ENCODE data around the gene SLC8A2.

The SLC8A2 gene

DNA sequence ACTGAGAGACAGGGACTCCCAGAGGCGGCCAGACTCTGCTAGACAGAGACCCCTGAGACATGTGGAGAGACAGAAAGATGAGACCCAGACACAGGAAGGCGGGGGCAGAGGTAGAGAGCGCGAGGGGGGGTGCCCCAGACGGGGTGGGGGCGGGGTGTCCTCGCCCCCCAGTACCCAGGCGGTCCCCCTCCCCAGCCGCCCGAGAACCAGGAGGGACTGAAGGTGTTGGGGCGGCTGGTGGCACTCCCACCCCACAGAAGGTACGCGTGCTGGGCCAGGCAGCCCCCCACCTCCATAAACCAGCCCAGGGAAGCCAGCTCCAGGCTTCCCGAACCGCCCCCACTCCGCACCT lies 336 bp downstream of the SLC8A2 start:
- TF ChIP-seq, protein P1, sequence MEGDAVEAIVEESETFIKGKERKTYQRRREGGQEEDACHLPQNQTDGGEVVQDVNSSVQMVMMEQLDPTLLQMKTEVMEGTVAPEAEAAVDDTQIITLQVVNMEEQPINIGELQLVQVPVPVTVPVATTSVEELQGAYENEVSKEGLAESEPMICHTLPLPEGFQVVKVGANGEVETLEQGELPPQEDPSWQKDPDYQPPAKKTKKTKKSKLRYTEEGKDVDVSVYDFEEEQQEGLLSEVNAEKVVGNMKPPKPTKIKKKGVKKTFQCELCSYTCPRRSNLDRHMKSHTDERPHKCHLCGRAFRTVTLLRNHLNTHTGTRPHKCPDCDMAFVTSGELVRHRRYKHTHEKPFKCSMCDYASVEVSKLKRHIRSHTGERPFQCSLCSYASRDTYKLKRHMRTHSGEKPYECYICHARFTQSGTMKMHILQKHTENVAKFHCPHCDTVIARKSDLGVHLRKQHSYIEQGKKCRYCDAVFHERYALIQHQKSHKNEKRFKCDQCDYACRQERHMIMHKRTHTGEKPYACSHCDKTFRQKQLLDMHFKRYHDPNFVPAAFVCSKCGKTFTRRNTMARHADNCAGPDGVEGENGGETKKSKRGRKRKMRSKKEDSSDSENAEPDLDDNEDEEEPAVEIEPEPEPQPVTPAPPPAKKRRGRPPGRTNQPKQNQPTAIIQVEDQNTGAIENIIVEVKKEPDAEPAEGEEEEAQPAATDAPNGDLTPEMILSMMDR (conservative IDR thresholded peaks at IDR 0.05; ENCODE audit: low read depth, low read length), result no peak
- no peak for DNase-seq (ENCODE audit: low read depth)
- H3K4me3 ChIP-seq (ENCODE audit: low read depth, low read length), result no peak overlapping the region

DNA sequence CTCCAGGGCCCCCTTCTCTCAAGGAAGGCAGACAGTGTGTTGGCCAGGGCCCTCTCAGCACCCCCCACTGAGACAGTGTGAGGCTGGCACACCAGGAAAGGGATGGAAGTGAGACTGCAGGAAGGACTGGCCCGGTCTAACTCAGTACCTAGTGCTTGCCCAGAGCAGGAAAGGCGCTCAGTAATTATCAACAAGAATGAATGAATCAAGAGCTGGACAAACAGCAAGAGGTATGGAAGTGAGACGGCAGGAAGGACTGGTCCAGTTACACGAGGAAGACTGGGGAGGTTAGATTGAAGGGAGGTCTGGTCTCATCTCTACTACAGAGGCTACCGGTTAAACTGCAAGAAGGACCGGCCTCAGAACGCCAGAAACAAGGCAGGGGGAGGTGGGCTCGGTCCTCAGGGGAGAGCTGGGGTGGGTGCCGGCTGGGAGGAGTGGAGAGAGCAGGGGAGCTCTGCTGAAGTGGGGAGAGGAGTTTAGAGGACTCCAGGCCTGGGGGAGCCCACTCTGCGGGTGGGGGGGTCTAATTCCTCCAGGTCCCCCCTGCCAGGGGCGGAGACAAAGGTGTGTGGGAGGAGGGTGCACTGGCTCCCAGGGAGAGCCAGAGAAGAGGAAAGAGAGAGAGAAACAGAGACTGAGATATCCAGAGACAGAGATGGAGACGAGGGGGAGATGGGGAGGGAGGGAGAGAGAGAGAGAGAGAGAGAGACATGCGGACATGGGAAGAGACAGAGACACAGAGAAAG lies 1.1 kb downstream of the SLC8A2 start:
- no peak for DNase-seq (ENCODE audit: low read depth)
- TF ChIP-seq, protein P1 (conservative IDR thresholded peaks at IDR 0.05; ENCODE audit: low read depth, low read length), result no peak
- H3K4me3 ChIP-seq (ENCODE audit: low read depth, low read length), result no peak overlapping the region

DNA sequence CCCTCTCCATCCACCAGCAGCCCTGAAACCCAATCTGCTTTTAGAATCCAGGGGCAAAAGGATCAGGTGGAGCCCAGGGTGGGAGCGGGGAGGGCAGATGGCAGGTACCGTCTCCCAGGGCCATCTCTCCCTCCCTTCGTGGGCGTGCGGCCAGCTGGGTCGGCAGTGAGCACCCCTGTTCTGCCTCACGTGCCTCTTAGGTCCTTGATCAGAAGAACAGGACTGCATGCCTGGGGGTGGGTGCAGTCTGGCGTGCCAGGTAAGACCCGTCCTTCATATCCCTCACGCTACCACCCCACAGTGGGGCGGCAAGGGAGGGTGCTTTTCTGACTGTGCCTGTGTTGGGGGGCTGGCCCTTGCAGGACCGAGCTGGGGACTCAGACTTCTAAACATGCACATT lies 2.0 kb downstream of the SLC8A2 start:
- TF ChIP-seq, protein P1 (conservative IDR thresholded peaks at IDR 0.05; ENCODE audit: low read depth, low read length), result no peak
- no peak for DNase-seq (ENCODE audit: low read depth)
- H3K4me3 ChIP-seq (ENCODE audit: low read depth, low read length), result no peak overlapping the region

DNA sequence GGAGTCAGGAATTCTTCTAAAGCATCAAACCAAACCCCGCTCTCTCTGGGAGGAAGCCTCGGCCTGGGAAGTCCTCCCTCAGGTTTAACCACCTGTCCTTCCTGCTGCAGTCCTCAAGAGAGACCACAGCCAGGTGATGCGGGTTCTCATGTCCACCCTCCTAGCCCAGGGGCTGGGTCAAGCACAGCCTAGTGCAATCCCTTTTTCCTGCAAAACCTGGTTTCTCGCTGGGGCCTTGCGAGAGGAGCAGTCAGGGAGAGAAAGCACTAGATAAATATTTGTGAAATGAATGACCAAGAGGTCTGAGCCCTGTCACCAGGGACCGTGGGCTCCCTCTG lies 2.4 kb downstream of the SLC8A2 start:
- no peak overlapping the region for H3K4me3 ChIP-seq (ENCODE audit: low read depth, low read length)
- DNase-seq (ENCODE audit: low read depth), result no peak
- TF ChIP-seq, protein P1 (conservative IDR thresholded peaks at IDR 0.05; ENCODE audit: low read depth, low read length), result no peak

DNA sequence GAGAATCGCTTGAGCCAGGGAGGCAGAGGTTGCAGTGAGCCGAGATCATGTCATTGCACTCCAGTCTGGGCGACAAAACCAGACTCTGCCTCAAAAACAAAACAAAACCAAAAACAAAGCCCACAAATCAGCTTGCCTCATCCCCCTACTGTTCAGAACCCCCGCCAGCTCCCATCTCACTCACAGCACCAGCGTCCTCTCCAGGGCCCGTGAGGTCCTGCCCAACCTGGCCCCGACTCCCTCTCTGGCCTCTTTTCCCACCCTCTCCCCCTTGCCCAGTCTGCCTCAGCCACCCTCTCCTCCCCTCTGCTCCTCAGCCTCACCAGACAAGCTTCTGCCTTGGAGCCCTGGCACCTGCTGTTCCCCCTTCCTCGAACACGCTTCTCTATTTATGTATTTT lies 3.8 kb downstream of the SLC8A2 start:
- no peak for DNase-seq (ENCODE audit: low read depth)
- no peak overlapping the region for H3K4me3 ChIP-seq (ENCODE audit: low read depth, low read length)
- TF ChIP-seq, protein P1 (conservative IDR thresholded peaks at IDR 0.05; ENCODE audit: low read depth, low read length), result no peak

DNA sequence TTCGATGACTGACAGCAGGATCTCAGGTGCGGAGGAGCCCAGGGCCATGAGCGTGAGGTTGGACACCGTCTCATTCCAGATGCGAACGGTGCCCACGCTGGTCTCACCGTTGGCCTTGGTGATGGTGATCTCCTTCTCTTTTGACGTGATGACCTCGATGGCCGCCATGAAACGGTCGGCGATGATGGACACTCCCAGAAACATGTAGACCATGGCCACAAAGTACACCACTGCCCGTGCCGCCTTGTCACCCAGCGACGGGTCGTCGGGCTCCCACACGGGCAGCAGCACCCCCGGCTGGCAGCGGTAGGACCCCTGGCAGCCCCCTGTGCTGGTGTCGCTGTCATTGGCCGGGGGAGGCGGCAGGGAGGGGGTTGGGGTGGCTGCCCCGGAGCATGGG lies 5.7 kb downstream of the SLC8A2 start:
- TF ChIP-seq, protein P1 (conservative IDR thresholded peaks at IDR 0.05; ENCODE audit: low read depth, low read length), result no peak
- no peak for DNase-seq (ENCODE audit: low read depth)
- no peak overlapping the region for H3K4me3 ChIP-seq (ENCODE audit: low read depth, low read length)

DNA sequence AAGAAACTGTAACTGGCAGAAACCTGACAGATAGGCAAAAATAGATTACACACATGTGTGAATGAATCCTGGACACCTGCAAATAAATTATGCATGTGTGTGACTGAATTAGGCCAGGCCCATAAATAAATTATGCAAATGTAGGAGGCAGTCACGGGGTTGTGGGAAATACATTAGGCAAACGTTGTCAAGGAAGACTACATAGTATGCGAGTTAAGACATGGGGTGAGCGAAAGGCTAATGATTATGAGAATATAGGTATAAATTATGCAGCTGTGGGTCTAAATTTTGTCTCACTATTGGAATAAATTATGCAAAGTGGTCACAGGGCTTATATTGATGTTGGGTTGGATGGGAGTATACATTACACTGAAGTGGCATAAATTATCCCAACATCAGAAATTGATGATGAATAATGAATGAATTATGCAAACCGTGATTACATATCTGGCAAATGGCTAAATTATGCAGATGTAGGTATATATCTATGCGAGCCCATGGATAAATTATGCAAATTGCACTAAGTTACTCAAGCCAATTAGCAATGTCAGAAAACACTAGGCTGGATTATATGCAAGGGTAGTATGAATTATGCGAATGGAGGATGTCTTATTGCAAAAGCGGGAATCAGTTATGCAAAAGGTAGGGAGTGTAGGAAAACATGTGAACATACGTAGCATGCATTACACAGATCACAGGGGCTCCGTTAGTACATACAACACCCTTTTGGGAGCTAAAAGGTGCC lies 6.8 kb downstream of the SLC8A2 start:
- no peak for DNase-seq (ENCODE audit: low read depth)
- TF ChIP-seq, protein P1 (conservative IDR thresholded peaks at IDR 0.05; ENCODE audit: low read depth, low read length), result no peak
- no peak overlapping the region for H3K4me3 ChIP-seq (ENCODE audit: low read depth, low read length)

Data from choroid plexus epithelial cell (primary cell).